Activated naive CD8-positive, alpha-beta T cell treated with anti-CD3 and anti-CD28 coated beads, Interleukin-2, amount 10 ng/mL, durations not matched to agents 7 days and 5 days (primary cell): Measurements from ENCODE around the gene QRSL1. TPM values are rescaled to one million over a fixed set of nuclear protein-coding genes. Genes with fewer than 3 reads are reported as not detected.

Source experiments
- ATAC-seq: fragments of 150-1000 bp; cut with Tn5 transposase; one replicate; pipeline ENCODE4 v1.10.0; 2021; ENCODE audit warnings: low read depth, moderate library complexity
- POLR2A ChIA-PET: fragments of 350-600 bp; sonication (Branson Sonifier 250); formaldehyde crosslinking; loops from one replicate; lab custom pipeline; 2021; ENCODE audit warnings: antibody characterized with exemption; lab: Charles Lee
- DNase-seq: peaks from one replicate; pipeline ENCODE4 v3.0.0; 2021
- H3K27ac Mint-ChIP-seq: one replicate; pipeline ENCODE4 v1.8.0; 2022; ENCODE audit warnings: mild to moderate bottlenecking, mixed read lengths
- H3K27me3 Mint-ChIP-seq: one replicate; pipeline ENCODE4 v1.8.0; 2022; ENCODE audit warnings: mild to moderate bottlenecking, moderate library complexity, mixed read lengths
- H3K36me3 Mint-ChIP-seq: one replicate; pipeline ENCODE4 v1.8.0; 2021; ENCODE audit warnings: mild to moderate bottlenecking, mixed read lengths
- H3K4me1 Mint-ChIP-seq: one replicate; pipeline ENCODE4 v1.8.0; 2021; ENCODE audit warnings: mixed read lengths
- H3K4me3 Mint-ChIP-seq: one replicate; pipeline ENCODE4 v1.8.0; 2022; ENCODE audit warnings: mild to moderate bottlenecking, moderate library complexity, mixed read lengths
- H3K9me3 Mint-ChIP-seq: one replicate; pipeline ENCODE4 v1.8.0; 2021; ENCODE audit warnings: mixed read lengths
- total RNA-seq, 2 experiments: library from RNA; stranded (reverse); gene quantifications; one replicate each; pipeline ENCODE4 v1.2.3, GENCODE V29; 2021

QRSL1 gene
- total RNA-seq, 2 experiments from 2014 or later = 12.1 to 12.7 TPM

GRCh38 chr6:106702451-106703110, 73.2 kb downstream of the QRSL1 start:
- no peak for ATAC-seq
- DNase-seq = no peak
- Mint-ChIP-seq H3K9me3 (peaks cover 7% of the 10 kb centered on the region), H3K4me3 (no peak overlapping the region), H3K4me1 (peaks cover 2% of the 10 kb centered on the region), H3K27ac (no peak overlapping the region), H3K36me3 (no peaks in the 10 kb centered on the region), H3K27me3 (peaks cover 25% of the 10 kb centered on the region)
- POLR2A ChIA-PET = no interaction called here

DNA sequence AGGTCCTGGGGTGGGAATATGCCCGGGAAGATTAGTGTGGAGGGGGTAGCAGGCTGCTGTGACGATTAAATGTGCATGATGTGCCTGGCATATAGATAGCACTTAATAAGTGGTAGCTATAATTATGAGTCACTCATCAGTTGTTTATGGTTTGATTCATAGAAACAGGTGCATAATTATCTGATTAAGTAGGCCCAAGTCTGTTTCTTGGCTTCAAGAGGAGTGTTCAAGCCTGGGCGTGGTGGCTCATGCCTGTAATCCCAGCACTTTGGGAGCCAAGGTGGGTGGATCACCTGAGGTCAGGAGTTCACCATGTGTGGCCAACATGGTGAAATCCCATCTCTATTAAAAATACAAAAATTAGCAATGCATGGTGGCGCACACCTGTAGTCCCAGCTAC, 74.9 kb downstream of the QRSL1 start:
- H3K36me3 Mint-ChIP-seq = no peaks in the 10 kb centered on the region
- DNase-seq (no peak), ATAC-seq (no peak)
- POLR2A ChIA-PET = no interaction called here
- H3K27me3 Mint-ChIP-seq = peaks cover 25% of the 10 kb centered on the region
- no peak overlapping the region for H3K4me3 Mint-ChIP-seq
- peaks cover 7% of the 10 kb centered on the region for H3K9me3 Mint-ChIP-seq
- no peak overlapping the region for H3K27ac Mint-ChIP-seq
- H3K4me1 Mint-ChIP-seq = peaks cover 2% of the 10 kb centered on the region

DNA sequence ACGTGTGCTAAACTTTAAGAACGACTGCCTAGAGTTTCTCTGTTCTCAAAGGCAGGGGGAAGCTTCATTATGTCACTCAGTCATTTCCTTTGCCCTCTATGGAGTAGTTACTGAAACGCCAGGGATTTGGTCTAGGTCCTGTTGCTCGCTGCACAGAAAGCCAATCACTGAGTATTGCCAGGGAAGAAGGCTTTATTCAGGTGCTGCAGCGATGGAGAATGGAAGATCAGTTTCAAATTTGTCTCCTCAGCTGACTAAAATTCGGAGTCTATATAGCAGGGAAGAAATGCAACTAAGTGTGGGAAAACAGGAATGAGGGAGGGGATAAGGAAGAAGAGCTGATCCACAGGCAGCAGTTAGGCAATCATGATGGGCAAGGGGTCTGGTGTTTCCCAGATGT, 75.8 kb downstream of the QRSL1 start:
- Mint-ChIP-seq H3K27ac (no peak overlapping the region), H3K36me3 (no peaks in the 10 kb centered on the region), H3K4me1 (peaks cover 2% of the 10 kb centered on the region), H3K9me3 (peaks cover 7% of the 10 kb centered on the region), H3K4me3 (no peak overlapping the region), H3K27me3 (peaks cover 19% of the 10 kb centered on the region)
- POLR2A ChIA-PET = no interaction called here
- DNase-seq (no peak), ATAC-seq (no peak)

GRCh38 chr6:106710580-106710979, 81.2 kb downstream of the QRSL1 start:
- ATAC-seq = no peak
- Mint-ChIP-seq H3K36me3 (no peaks in the 10 kb centered on the region), H3K27ac (no peak overlapping the region), H3K27me3 (peaks cover 6% of the 10 kb centered on the region), H3K4me3 (no peak overlapping the region), H3K4me1 (no peaks in the 10 kb centered on the region), H3K9me3 (peaks cover 1% of the 10 kb centered on the region)
- no peak for DNase-seq
- POLR2A ChIA-PET = no interaction called here

DNA sequence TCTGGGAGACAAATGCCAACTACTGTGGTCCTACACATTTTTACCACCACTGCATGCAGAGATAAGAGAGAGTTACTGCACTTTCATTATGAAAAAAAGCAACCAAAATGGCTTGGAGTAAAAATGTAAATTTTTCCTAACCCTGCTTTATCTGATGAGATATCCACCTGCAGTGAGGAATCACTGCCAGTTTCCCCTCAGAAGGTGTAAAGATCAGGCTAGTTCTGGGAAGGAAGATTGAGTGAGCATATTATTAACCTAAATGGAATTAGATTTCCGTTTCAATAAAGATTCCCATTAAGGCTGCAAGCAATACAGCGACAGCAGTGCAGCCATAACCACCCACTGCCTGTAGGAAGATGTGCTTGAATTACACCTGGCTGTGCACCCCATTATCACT, 84.9 kb downstream of the QRSL1 start:
- Mint-ChIP-seq H3K4me1 (peaks cover 2% of the 10 kb centered on the region), H3K9me3 (no peaks in the 10 kb centered on the region), H3K36me3 (no peaks in the 10 kb centered on the region), H3K4me3 (no peak overlapping the region), H3K27ac (no peak overlapping the region), H3K27me3 (peaks cover 14% of the 10 kb centered on the region)
- no peak for DNase-seq
- POLR2A ChIA-PET = no interaction called here
- no peak for ATAC-seq

GRCh38 chr6:106715922-106716321, 86.5 kb downstream of the QRSL1 start:
- peaks cover 14% of the 10 kb centered on the region for H3K27me3 Mint-ChIP-seq
- no peak overlapping the region for H3K4me3 Mint-ChIP-seq
- ATAC-seq (no peak), DNase-seq (no peak)
- no peaks in the 10 kb centered on the region for H3K9me3 Mint-ChIP-seq
- no peaks in the 10 kb centered on the region for H3K36me3 Mint-ChIP-seq
- H3K4me1 Mint-ChIP-seq = peaks cover 2% of the 10 kb centered on the region
- POLR2A ChIA-PET = no interaction called here
- H3K27ac Mint-ChIP-seq = no peak overlapping the region

GRCh38 chr6:106716966-106717365, 87.6 kb downstream of the QRSL1 start:
- DNase-seq (no peak), ATAC-seq (no peak)
- POLR2A ChIA-PET = no interaction called here
- Mint-ChIP-seq H3K9me3 (no peaks in the 10 kb centered on the region), H3K36me3 (no peaks in the 10 kb centered on the region), H3K27ac (no peak overlapping the region), H3K27me3 (peaks cover 13% of the 10 kb centered on the region), H3K4me3 (no peak overlapping the region), H3K4me1 (peaks cover 2% of the 10 kb centered on the region)

Other genes with a start within 250 kb of the QRSL1 start
- gene RTN4IP1, start 80 bp upstream of the QRSL1 start, total RNA-seq = 1 to 10 TPM; 7.8 to 8.0 TPM